ENCODE results near the gene DPP8. TPM values are rescaled to one million over a fixed set of nuclear protein-coding genes. Genes with fewer than 3 reads are reported as not detected.

Gene DPP8
- total RNA-seq, 1 experiment from 2014 or later = 25.1 TPM

- H3K4me2 ChIP-seq = no peak overlapping the region
- no peaks in the 10 kb centered on the region for H3K4me1 ChIP-seq (replicated peaks; ENCODE audit: insufficient read depth)
- no TSS peak for BruUV-seq (replicated peaks)
- no peak for TF ChIP-seq EZH2 (IDR thresholded peaks at IDR 0.05; ENCODE audit: low read depth)
- TF ChIP-seq CTCF (conservative IDR thresholded peaks at IDR 0.05) = no peak
- no peak for DNase-seq
- H3K79me2 ChIP-seq (ENCODE audit: low read depth) = no peaks in the 10 kb centered on the region
- H3F3A ChIP-seq (ENCODE audit: insufficient read depth, low read depth) = no peaks in the 10 kb centered on the region
- ChIA-PET POLR2A (ENCODE audit: unreplicated experiment) (no interaction called here), CTCF (no interaction called here)
- H3K9me3 ChIP-seq (ENCODE audit: insufficient read depth, low read depth) = no peaks in the 10 kb centered on the region
- H3K36me3 ChIP-seq (ENCODE audit: low read depth) = no peaks in the 10 kb centered on the region
- no peaks in the 10 kb centered on the region for H3K9me2 ChIP-seq (ENCODE audit: insufficient read depth)
- intact Hi-C loops (cut with micrococcal nuclease; ENCODE audit: unreplicated experiment) = no loop called here
- H3K27me3 ChIP-seq (ENCODE audit: insufficient read depth, low read depth) = peaks cover 25% of the 10 kb centered on the region
- H2AFZ ChIP-seq = no peak overlapping the region
- no peak overlapping the region for H3K4me3 ChIP-seq
- H3K27ac ChIP-seq = no peak overlapping the region
- H4K20me1 ChIP-seq (ENCODE audit: insufficient read depth) = no peaks in the 10 kb centered on the region
Measured at GRCh38 chr15:65394280-65394789, 123.2 kb downstream of the DPP8 start.

- Histone ChIP-seq H3K27me3 (ENCODE audit: insufficient read depth, low read depth) (peaks cover 32% of the 10 kb centered on the region), H3K9me2 (ENCODE audit: insufficient read depth) (no peaks in the 10 kb centered on the region), H3K4me2 (no peak overlapping the region), H3K27ac (no peak overlapping the region), H4K20me1 (ENCODE audit: insufficient read depth) (no peaks in the 10 kb centered on the region), H3F3A (ENCODE audit: insufficient read depth, low read depth) (no peaks in the 10 kb centered on the region), H2AFZ (no peak overlapping the region), H3K36me3 (ENCODE audit: low read depth) (no peaks in the 10 kb centered on the region), H3K4me3 (no peak overlapping the region), H3K9me3 (ENCODE audit: insufficient read depth, low read depth) (no peaks in the 10 kb centered on the region), H3K79me2 (ENCODE audit: low read depth) (no peaks in the 10 kb centered on the region), H3K4me1 (replicated peaks; ENCODE audit: insufficient read depth) (no peaks in the 10 kb centered on the region)
- DNase-seq = no peak
- ChIA-PET POLR2A (ENCODE audit: unreplicated experiment) (no interaction called here), CTCF (no interaction called here)
- intact Hi-C loops (cut with micrococcal nuclease; ENCODE audit: unreplicated experiment) = no loop called here
- TF ChIP-seq CTCF (conservative IDR thresholded peaks at IDR 0.05) (no peak), EZH2 (IDR thresholded peaks at IDR 0.05; ENCODE audit: low read depth) (no peak)
- BruUV-seq (replicated peaks) = no TSS peak
Measured at GRCh38 chr15:65393557-65393956, 123.9 kb downstream of the DPP8 start.

GRCh38 chr15:65393091-65393490 is 124.4 kb downstream of the DPP8 start:
- Histone ChIP-seq H4K20me1 (ENCODE audit: insufficient read depth) (no peaks in the 10 kb centered on the region), H3K4me2 (no peak overlapping the region), H3K9me3 (ENCODE audit: insufficient read depth, low read depth) (no peaks in the 10 kb centered on the region), H2AFZ (no peak overlapping the region), H3K4me3 (no peak overlapping the region), H3K4me1 (replicated peaks; ENCODE audit: insufficient read depth) (no peaks in the 10 kb centered on the region), H3K79me2 (ENCODE audit: low read depth) (no peaks in the 10 kb centered on the region), H3F3A (ENCODE audit: insufficient read depth, low read depth) (no peaks in the 10 kb centered on the region), H3K9me2 (ENCODE audit: insufficient read depth) (no peaks in the 10 kb centered on the region), H3K27me3 (ENCODE audit: insufficient read depth, low read depth) (peaks cover 36% of the 10 kb centered on the region), H3K27ac (no peak overlapping the region), H3K36me3 (ENCODE audit: low read depth) (no peaks in the 10 kb centered on the region)
- POLR2A ChIA-PET (ENCODE audit: unreplicated experiment) = no interaction called here
- TF ChIP-seq CTCF (conservative IDR thresholded peaks at IDR 0.05) = no peak
- no peak for DNase-seq
- BruUV-seq (replicated peaks) = no TSS peak
- intact Hi-C loops (cut with micrococcal nuclease; ENCODE audit: unreplicated experiment) = no loop called here
- CTCF ChIA-PET = no interaction called here

Other genes starting within 250 kb of the DPP8 start
- gene PARP16, start 230.8 kb downstream of the DPP8 start, total RNA-seq (2021) = 12.3 TPM in 2 replicates
- gene RNU5A-1, start 221.6 kb downstream of the DPP8 start, total RNA-seq (2021) = not detected in 2 replicates
- gene RNU5B-1, start 213.0 kb downstream of the DPP8 start, total RNA-seq (2021) = not detected in 2 replicates
- gene IGDCC3, start 139.7 kb downstream of the DPP8 start, total RNA-seq (2021) = 0.22 and 0.38 TPM in 2 replicates
- gene IGDCC4, start 94.7 kb downstream of the DPP8 start, total RNA-seq (2021) = 0.10 and 0.31 TPM in 2 replicates
- gene HACD3, start 12.8 kb upstream of the DPP8 start, total RNA-seq (2021) = 66.5 and 71.6 TPM in 2 replicates
- gene INTS14, start 93.4 kb upstream of the DPP8 start, total RNA-seq (2021) = 46.6 and 53.7 TPM in 2 replicates
- gene SLC24A1, start 104.2 kb upstream of the DPP8 start, total RNA-seq (2021) = 22.5 and 32.4 TPM in 2 replicates

All from PC-9 (cell line).